ENCODE measurements around the gene TGOLN2.

GRCh38 chr2:85367180-85367579, 39.4 kb upstream of the TGOLN2 start:
- TF ChIP-seq CTCF (IDR thresholded peaks at IDR 0.05): no peak
- no peak for TF ChIP-seq POLR2A (IDR thresholded peaks at IDR 0.05)

Data from prostate gland (tissue), 2 donors.